PFSK-1 (cell line): ENCODE measurements around the gene PLAC1.

Source experiments
- FOXP2 ChIP-seq: optimal IDR thresholded peaks from 2 replicates; pipeline ENCODE3; 2011; ENCODE audit warnings: borderline replicate concordance, control low read depth, inconsistent platforms; ENCODE audit not compliant: insufficient read depth; ENCODE audit errors: extremely low read length, extremely low read depth
- POLR2AphosphoS5 ChIP-seq: IDR thresholded peaks from 2 replicates; pipeline ENCODE4 v1.6.1; 2012; ENCODE audit warnings: low read depth, mild to moderate bottlenecking, control low read depth, low read length, moderate library complexity
- SIN3A ChIP-seq: IDR thresholded peaks from 2 replicates; pipeline ENCODE4 v1.6.1; 2012; ENCODE audit warnings: mild to moderate bottlenecking, low read length, moderate library complexity, borderline replicate concordance; ENCODE audit not compliant: insufficient read depth
- TAF1 ChIP-seq: IDR thresholded peaks from 2 replicates; pipeline ENCODE4 v1.6.1; 2012; ENCODE audit warnings: low read length, control low read depth, borderline replicate concordance; ENCODE audit not compliant: insufficient read depth
- TF ChIP-seq, protein P1 (sequence below), 2 experiments: IDR thresholded peaks; 2 replicates each; pipeline versions ENCODE4 v1.6.1 to v1.8.0; 2011 to 2012; ENCODE audit warnings: low read depth in 2 of 2, low read length in 2 of 2, control low read depth in 1 of 2, inconsistent platforms in 1 of 2, mild to moderate bottlenecking in 1 of 2, moderate library complexity in 1 of 2; ENCODE audit not compliant: insufficient read depth in 1 of 2

Gene PLAC1

DNA sequence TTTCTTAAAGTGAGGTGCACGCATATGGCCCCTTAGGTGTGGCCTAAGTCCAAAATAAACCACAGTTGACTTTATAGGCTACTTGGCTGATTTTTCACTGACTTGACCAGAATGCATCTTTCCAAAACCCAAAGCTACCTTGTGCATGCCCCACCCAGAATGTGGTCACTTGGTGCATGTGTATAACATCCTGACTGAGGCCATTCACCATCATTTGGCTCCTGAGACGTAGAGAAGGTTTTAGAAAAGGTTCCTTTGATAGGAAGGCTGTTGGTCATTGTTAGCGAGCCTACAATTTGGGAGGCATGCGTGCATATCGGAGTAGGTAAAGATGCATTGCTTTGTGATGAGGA is 84.6 kb downstream of the PLAC1 start:
- TF ChIP-seq SIN3A (no peak), POLR2AphosphoS5 (no peak), FOXP2 (no peak), TAF1 (no peak)
- TF ChIP-seq, protein P1, sequence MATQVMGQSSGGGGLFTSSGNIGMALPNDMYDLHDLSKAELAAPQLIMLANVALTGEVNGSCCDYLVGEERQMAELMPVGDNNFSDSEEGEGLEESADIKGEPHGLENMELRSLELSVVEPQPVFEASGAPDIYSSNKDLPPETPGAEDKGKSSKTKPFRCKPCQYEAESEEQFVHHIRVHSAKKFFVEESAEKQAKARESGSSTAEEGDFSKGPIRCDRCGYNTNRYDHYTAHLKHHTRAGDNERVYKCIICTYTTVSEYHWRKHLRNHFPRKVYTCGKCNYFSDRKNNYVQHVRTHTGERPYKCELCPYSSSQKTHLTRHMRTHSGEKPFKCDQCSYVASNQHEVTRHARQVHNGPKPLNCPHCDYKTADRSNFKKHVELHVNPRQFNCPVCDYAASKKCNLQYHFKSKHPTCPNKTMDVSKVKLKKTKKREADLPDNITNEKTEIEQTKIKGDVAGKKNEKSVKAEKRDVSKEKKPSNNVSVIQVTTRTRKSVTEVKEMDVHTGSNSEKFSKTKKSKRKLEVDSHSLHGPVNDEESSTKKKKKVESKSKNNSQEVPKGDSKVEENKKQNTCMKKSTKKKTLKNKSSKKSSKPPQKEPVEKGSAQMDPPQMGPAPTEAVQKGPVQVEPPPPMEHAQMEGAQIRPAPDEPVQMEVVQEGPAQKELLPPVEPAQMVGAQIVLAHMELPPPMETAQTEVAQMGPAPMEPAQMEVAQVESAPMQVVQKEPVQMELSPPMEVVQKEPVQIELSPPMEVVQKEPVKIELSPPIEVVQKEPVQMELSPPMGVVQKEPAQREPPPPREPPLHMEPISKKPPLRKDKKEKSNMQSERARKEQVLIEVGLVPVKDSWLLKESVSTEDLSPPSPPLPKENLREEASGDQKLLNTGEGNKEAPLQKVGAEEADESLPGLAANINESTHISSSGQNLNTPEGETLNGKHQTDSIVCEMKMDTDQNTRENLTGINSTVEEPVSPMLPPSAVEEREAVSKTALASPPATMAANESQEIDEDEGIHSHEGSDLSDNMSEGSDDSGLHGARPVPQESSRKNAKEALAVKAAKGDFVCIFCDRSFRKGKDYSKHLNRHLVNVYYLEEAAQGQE (IDR thresholded peaks at IDR 0.05; ENCODE audit: insufficient read depth in 1 of 2, low read depth in 2 of 2, low read length in 2 of 2), result no peak

DNA sequence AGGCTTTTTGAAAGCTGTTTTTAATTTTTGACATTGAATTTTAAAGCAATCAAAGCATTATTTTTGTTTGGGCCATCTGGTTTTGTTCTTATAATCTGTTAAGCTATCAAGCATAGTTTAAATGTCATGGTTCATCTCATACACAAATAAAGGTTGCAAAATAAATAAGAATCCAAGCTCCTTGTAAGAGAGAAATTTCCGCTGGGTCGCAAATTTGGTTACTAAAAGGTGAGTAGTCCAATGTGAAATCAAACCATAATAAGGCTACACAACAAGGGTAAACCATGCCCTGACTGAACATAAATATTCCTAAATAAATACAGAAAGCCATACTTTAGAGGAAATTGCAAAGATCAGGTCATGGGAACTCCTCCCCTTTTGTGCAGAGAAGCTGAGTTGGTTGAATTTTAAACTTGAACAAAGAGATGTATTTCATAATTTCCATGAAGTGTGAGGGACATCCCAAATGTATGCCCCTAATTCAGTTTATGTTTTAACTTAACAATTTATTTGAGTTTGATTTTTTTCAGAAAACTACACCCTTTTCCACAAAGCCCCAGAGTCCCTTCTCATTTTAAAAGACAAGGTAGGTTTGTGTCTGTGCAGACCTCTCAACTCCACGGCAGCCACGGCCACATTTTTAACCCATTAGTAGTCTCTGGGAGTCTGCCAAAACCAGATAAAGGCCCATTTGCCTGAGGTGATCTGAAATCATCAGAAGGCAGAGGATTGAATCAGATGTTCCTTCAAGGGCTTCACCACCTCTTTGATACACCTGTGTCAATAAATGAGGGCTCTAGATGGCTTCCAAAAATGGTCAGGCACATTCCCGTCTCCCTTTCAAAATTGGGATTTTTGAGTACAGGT is 85.2 kb downstream of the PLAC1 start:
- TF ChIP-seq POLR2AphosphoS5 (no peak), TAF1 (no peak)

DNA sequence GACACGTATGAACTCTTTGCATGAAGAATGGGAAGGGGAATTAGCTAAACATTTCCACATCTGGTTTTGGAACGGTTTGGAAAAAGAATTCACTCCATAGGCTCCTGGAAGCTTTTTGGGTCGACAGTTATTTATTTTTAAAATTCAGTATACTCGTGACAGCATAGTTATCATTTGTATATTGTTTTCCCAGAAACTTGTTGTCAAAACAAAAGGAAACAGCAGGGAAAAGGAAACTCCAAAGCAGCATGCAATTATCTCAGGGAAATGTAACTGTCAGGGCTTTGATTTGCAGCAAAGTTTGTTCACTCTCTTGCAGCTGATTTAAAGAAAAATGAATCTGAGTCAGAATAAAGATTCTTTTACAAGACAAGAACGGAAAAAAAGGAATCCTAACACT is 86.5 kb downstream of the PLAC1 start:
- TF ChIP-seq SIN3A (no peak), TAF1 (no peak), POLR2AphosphoS5 (no peak), FOXP2 (no peak)
- TF ChIP-seq, protein P1 (IDR thresholded peaks at IDR 0.05; ENCODE audit: insufficient read depth in 1 of 2, low read depth in 2 of 2, low read length in 2 of 2), result no peak

DNA sequence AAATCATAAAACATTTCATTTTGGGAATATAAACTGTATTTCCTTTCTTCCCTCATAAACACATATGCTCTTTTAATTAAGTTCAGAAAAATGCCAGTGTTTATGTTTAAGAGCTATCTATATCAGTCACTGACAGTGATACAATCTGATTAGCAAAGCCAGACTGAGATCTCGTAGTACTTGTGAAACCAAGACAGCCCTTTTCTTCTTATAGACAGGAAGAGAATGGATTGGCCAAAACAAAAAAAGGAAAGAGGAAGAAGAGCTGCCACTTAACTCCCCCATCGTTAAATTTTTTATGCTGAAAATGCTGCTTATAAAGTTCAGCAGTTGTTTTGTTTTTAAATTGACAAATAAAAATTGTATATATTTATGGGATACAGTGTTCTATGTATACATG is 87.4 kb downstream of the PLAC1 start:
- TF ChIP-seq TAF1, result no peak
- TF ChIP-seq, protein P1 (IDR thresholded peaks at IDR 0.05; ENCODE audit: insufficient read depth in 1 of 2, low read depth in 2 of 2, low read length in 2 of 2), result no peak
- TF ChIP-seq SIN3A, result no peak
- no peak for TF ChIP-seq FOXP2
- no peak for TF ChIP-seq POLR2AphosphoS5

DNA sequence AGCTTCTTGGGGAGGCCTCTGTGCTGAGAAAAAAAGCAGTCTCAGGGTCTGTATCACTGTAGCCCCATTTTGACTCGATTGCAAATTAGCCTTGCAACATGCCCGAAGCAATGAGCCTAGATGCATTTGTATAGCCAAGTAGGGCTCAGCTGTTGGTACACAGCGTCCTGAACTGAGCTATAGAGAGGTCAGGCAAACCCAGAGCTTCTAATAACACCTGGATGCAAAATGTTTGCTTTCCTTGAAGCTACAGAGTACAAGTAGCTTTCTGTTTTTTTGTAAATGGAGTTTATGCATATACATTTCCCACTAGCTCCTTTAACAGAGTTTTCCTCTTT is 87.8 kb downstream of the PLAC1 start:
- TF ChIP-seq, protein P1 (IDR thresholded peaks at IDR 0.05; ENCODE audit: insufficient read depth in 1 of 2, low read depth in 2 of 2, low read length in 2 of 2), result no peak
- TF ChIP-seq SIN3A, result no peak
- no peak for TF ChIP-seq POLR2AphosphoS5
- TF ChIP-seq TAF1, result no peak
- TF ChIP-seq FOXP2, result no peak
